ENCODE measurements around the gene RCAN2. TPM values are rescaled to one million over a fixed set of nuclear protein-coding genes. Genes with fewer than 3 reads are reported as not detected.

The RCAN2 gene
- total and polyA plus RNA-seq, 2 donors (not counting 3 experiments of a cell fraction or from before 2014, with no cell fraction given) = 0.07 to 0.33 TPM

- Histone ChIP-seq H3K36me3 (ENCODE audit: control insufficient read depth in 2 of 2, extremely low read depth in 1 of 2, insufficient read depth in 2 of 2, low read length in 2 of 2) (no peaks in the 10 kb centered on the region), H2AFZ (ENCODE audit: low read depth, low read length) (no peak overlapping the region), H3K4me2 (ENCODE audit: insufficient read depth, low read length) (no peak overlapping the region), H3K9ac (replicated peaks; ENCODE audit: extremely low read depth, insufficient read depth, low read length) (no peak overlapping the region), H3K4me3 (replicated peaks in 1 of 3; ENCODE audit: insufficient read depth in 1 of 3, low read depth in 1 of 3, low read length in 3 of 3) (no peak overlapping the region), H3K27ac (ENCODE audit: insufficient read depth, low read depth, low read length) (no peak overlapping the region), H3K4me1 (ENCODE audit: control insufficient read depth, extremely low read depth, insufficient read depth, low read length) (no peaks in the 10 kb centered on the region), H4K20me1 (replicated peaks; ENCODE audit: control insufficient read depth, extremely low read depth, insufficient read depth, low read length) (no peaks in the 10 kb centered on the region), H3K9me3 (replicated peaks; ENCODE audit: control insufficient read depth, insufficient read depth, low read length) (no peaks in the 10 kb centered on the region), H3K9me1 (replicated peaks; ENCODE audit: control insufficient read depth, extremely low read depth, insufficient read depth, low read length) (no peaks in the 10 kb centered on the region), H3K27me3 (ENCODE audit: control insufficient read depth in 2 of 2, insufficient read depth in 2 of 2, low read length in 2 of 2) (peaks cover 1 to 9% of the 10 kb centered on the region in 2 experiments), H3K79me2 (ENCODE audit: control insufficient read depth, insufficient read depth, low read length) (no peaks in the 10 kb centered on the region)
- TF ChIP-seq EZH2 (IDR thresholded peaks at IDR 0.05; ENCODE audit: borderline replicate concordance, low read depth, low read length, severe bottlenecking) (no peak), CTCF (IDR thresholded peaks at IDR 0.05; ENCODE audit: extremely low read depth in 1 of 2, insufficient read depth in 1 of 2, low read depth in 1 of 2, low read length in 2 of 2) (no peak), GATA2 (IDR thresholded peaks at IDR 0.05; ENCODE audit: insufficient read depth, insufficient read length, low read depth, low read length) (no peak), POLR2AphosphoS5 (IDR thresholded peaks at IDR 0.05; ENCODE audit: insufficient read depth, low read depth, low read length) (no peak), FOS (IDR thresholded peaks at IDR 0.05; ENCODE audit: borderline replicate concordance, insufficient read depth, low read length) (no peak), MYC (IDR thresholded peaks at IDR 0.05; ENCODE audit: low read depth, low read length) (no peak), POLR2A (IDR thresholded peaks at IDR 0.05; ENCODE audit: low read depth, low read length) (no peak), MAX (IDR thresholded peaks at IDR 0.05; ENCODE audit: insufficient read depth, insufficient read length) (no peak), JUN (IDR thresholded peaks at IDR 0.05; ENCODE audit: borderline replicate concordance, insufficient read depth, insufficient read length, low read depth) (no peak)
- dilution Hi-C loops (cut with MboI; ENCODE audit: extremely low pct_ligation_motif_present, low sequenced_read_pairs) (no loop called here), intact Hi-C loops (cut with micrococcal nuclease) (no loop called here)
- BruUV-seq (replicated peaks) = no TSS peak
- POLR2A ChIA-PET = no interaction called here
- no peak for FAIRE-seq
- CTCF ChIA-PET = no interaction called here
- no peak for DNase-seq (ENCODE audit: low read depth, low spot score)
Observed at GRCh38 chr6:46271728-46272127, 219.5 kb downstream of the RCAN2 start.
